CD4-positive, alpha-beta T cell treated with Interferon gamma for 1 hour (primary cell): ENCODE results near the gene SMIM45.
A peak's percentile ranks its signal among the peaks of the same experiment; 100 is the strongest.
"Not testable (repeated sequence)": the region's sequence is repeated elsewhere in the genome, so short reads cannot be mapped to it uniquely, and the experiment has no call there.

Experiments
- DNase-seq: peaks from one replicate; pipeline ENCODE4 v3.0.0-alpha.2; 2020

Gene SMIM45

DNA sequence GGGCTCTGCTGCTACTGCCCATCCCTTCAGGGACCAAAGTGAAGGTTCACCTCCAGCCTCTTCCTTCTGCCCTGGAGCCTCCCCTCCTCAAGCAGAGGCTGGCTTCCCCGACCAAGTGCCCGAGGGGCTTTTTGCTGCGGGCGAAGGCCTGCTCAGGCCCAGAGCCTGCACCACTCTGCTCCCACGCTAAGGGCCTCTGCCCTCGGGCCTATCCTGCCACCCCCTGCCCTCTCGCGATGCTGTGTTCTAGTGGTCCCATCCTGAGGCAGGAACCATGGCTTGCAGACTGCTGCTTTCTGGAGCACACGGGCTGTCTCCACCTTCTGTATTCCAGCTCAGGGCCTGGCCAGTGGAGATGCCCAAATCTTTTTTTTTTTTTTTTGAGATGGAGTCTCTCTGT is 16.4 kb upstream of the SMIM45 start:
- no peak for DNase-seq

GRCh38 chr22:41936894-41937169 is 15.1 kb upstream of the SMIM45 start:
- no peak for DNase-seq

DNA sequence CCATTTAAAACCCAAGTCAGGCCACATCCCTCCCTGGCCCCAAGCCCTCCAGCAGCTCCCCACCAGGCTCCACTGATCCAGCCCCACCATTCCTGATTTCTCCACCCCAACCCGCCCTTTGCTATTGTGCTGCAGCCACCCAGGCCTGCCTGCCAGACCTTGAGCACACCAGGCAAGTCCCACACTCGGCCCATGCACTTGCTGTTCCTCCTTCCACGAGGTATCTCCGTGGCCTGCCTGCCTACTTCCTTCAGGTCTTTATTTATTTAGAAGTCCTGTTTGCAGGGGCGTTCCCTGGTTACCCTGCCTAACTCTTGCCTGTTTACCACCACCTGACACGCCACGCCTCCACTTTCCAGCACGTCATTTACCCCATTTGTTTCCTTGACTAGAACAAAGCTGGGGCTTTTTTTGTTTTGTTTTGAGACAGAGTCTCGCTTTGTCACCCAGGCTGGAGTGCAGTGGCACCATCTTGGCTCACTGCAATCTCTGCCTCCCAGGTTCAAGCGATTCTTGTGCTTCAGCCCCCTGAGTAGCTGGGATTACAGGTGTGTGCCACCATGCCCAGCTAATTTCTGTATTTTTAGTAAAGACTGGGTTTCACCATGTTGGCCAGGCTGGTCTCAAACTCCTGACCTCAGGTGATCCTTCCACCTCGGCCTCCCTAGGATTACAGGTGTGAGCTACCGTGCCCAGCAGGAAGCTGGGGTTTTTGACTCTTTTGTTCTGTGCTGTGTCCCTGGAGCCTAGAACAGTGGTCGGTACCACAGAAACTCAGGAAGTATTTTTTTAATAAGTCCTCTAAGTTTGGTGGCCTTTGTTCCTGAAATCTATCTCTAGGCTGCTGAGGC is 11.7 kb upstream of the SMIM45 start:
- DNase-seq, result peak; percentile 98

GRCh38 chr22:41940832-41941765 is 10.9 kb upstream of the SMIM45 start:
- peak; percentile 88 for DNase-seq

DNA sequence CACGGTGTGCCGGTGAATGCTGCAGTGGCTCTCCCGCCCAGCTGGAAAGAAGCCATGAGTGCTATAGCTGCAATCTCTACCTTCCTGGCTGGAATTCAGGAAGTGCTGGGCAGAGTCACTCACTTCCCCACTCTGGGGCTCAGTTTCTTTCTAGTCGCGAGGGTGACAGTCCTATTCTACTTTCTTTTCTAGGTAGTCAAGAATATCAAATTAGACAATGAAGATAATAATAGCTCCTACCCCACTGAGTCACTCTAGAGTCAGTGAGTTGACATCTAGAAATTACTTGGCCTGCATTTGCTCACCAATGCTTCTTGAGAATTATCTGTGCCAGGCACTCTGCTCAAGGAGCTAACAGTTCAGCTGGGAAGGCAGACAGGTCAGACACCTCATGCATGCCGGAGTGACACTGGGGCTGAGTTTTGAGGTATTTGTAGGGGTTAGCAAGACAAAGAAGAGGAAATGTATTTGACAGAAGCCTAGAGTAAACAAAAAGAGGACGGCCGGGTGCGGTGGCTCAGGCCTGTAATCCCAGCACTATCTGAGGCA is 8.2 kb upstream of the SMIM45 start:
- DNase-seq, result no peak

DNA sequence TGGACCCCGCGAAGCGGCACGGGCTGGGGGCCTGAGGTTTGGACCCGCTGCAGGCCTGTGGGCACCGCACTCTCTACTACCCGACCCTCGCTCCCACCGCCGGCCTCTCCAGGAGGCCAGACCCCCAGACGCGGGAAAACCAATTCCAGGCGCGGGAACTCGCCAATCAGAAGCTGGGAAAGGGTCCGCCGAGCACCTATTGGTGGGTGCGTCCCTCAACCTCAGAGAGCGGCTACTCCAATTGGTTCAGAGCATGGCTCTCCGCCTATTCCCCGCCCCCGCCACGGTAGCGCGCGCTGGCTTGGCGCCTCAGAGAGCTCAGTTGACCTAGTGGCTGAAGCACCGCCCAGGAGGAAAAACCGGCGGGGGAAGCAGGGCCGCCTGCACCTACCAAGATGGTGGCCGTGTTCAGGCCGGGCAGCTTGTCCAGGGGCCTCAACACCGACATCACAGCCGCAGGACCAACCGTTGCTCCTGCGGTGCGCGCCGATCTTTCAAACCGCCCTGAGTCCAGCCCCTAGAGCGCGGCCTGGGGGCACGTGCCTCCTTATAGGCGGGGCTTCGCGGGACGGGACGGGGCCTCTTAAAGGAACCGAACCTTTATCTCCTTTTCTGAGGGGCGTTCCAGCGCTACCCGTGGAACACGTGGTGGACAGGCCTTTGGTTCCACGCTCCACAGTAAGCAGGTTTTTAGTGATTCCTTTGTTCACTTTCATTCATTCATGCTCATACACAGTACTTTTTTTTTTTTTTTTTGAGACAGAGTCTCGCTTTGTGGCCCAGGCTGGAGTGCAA is 5.1 kb upstream of the SMIM45 start, which contains the start of gene CENPM:
Gene CENPM, minus strand, starts transcription at position 524 of the 795 bp plus-strand sequence. Its CDS starts 76 bp downstream, at position 448.
- DNase-seq, result peak; percentile 82

DNA sequence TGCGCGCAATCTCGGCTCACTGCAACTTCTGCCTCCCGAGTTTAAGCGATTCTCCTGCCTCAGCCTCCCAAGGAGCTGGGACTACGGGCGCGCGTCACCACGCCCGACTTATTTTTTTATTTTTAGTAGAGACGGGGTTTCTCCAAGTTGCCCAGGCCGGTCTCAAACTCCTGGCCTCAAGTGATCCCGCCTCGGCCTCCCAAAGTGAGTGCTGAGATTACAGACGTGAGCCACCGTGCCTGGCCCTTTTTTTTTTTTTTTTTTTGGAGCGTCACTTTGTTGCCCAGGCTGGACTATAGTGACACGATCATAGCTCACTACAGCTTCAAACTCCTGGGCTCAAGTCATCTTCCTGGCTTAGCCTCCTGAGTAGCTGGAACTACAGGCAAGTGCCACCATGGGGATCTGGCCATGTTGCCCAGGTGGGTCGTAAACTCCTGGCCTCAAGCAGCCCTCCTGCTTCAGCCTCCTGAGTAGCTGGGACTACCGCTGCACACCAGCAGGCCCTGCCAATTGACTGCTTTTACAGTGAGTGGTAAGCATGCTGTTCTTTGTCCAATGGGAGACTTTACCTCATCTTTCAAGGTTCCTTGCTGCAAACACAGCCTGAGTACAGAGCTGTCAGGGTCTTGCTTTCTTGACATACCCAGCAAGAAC is 4.4 kb upstream of the SMIM45 start:
- no peak for DNase-seq

DNA sequence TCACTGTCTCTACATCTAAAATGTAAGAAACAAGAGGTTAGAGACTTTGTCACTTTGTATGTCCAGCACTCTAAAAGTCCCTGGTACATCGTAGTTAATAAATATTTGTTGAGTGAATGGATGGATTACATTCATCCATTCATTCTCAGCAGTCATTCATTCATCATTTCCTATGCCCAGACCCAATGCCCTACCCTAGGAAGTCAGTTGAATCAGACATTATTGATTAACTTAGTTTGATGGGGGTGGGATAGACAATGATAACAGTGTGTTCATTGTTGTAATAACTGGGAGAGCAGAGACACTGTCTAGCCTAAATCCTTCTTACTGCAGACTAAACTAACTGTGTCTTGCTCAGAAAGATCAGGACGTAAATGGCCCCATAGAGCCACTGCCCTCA is 3.8 kb upstream of the SMIM45 start:
- DNase-seq, result no peak

DNA sequence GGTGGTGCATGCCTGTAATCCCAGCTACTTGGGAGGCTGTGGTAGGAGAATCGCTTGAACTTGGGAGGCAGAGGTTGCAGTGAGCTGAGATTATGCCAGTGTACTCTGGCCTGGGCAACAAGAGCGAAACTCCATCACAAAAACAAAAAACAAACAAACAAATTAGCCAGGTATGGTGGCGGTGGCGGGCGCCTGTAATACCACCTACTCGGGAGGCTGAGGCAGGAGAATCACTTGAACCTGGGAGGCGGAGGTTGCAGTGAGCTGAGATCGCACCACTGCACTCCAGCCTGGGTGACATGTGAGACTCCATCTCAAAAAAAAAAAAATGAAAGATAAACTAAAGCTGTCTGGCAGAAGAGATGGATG is 3.0 kb upstream of the SMIM45 start:
- DNase-seq, result not testable (repeated sequence)

GRCh38 chr22:41949297-41949965 is 2.5 kb upstream of the SMIM45 start:
- DNase-seq, result no peak

DNA sequence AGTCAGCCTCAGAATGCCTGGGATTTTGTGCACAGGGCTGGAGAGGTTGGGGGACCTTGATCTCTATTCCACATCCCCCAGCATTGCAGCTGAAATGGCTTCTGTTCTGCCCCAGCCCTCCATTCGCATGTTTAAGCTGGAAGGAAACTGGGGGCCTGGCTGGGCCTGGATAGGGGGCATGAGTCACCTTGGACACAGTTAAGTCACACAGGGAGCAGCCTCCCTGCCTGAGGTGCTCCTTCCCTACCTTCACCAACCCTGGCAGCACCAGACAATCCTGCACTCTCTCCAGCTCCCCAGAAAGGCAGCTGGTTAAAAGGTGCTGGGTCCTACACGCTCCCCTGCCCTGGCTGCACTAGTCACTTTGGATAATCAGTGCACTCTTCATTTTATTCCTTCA is 763 bp downstream of the SMIM45 start:
- no peak for DNase-seq

- DNase-seq, result no peak
Observed at GRCh38 chr22:41957941-41958556, 6.1 kb downstream of the SMIM45 start.

DNA sequence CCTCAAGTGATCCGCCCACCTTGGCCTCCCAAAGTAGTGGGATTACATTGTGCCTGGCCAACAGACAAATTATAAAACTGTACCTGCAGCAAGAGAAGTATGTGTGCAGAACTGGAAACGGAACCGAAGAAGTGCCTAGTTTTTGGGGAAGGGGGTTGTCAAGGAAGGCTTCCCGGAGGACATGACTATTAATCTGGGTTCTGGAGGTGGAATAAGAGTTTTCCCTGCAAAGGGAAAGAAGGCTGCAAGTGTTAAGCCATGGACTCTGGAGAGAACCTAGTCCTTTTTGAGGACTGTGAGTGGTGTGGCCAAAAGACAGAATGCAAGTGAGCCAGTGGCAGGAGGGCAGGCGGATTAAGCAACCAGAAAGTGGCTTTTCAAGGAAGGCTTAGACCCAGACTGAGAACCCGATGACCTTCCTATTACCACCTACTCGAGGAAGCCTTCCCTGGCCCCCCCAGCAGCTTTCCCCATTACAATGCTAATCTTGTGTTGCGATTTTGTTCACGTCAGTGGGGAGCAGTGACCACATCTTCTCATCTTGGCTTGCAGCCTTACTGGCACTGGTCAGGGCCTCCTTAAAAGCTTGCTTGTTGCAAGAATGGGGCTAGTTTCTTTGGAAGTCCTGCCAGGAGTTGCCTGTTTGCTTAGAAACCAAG is 11.6 kb downstream of the SMIM45 start:
- DNase-seq, result no peak

- no peak for DNase-seq
Observed at GRCh38 chr22:41964112-41964491, 12.2 kb downstream of the SMIM45 start.

GRCh38 chr22:41966225-41966606 is 14.3 kb downstream of the SMIM45 start:
- DNase-seq, result no peak

DNA sequence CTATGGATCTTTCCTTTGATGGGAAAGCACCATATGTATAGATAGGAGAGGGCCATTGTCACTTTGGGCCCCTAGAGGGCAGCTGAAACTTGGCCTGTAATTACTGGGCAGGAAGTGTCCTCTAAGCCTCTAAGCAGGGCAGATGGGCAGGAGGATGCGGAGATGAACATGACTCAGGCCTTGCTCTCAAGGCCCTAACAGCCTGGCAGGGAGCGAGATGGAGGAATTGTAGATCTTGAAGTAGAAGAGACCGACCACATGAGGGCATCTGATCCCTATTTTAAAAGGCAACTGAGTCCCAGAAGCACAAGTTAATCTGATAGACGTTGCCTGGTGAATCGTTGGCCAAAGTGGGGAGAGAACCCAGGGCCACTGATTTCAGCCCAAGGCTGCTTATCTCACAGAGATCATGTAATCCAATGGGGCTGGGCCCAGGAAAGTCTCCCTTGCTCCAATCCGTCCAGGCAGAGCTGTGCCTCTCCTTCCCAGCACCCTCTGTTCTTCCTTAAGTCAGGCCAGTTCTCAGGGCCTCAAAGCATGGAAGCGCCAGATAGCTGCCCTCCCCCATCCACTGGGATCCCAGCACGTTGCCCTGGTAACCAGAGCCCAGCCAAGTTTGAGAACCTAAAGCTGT is 14.8 kb downstream of the SMIM45 start:
- DNase-seq, result peak; percentile 53

GRCh38 chr22:41968601-41969000 is 16.7 kb downstream of the SMIM45 start:
- no peak for DNase-seq

- DNase-seq, result no peak
Observed at GRCh38 chr22:41969110-41969646, 17.2 kb downstream of the SMIM45 start, which contains the start of gene SEPTIN3. Gene SEPTIN3, plus strand, starts transcription at chr22:41969443. Its CDS starts 2,050 bp downstream, at chr22:41971493.

- no peak for DNase-seq
Observed at GRCh38 chr22:41970601-41971000, 18.7 kb downstream of the SMIM45 start.

DNA sequence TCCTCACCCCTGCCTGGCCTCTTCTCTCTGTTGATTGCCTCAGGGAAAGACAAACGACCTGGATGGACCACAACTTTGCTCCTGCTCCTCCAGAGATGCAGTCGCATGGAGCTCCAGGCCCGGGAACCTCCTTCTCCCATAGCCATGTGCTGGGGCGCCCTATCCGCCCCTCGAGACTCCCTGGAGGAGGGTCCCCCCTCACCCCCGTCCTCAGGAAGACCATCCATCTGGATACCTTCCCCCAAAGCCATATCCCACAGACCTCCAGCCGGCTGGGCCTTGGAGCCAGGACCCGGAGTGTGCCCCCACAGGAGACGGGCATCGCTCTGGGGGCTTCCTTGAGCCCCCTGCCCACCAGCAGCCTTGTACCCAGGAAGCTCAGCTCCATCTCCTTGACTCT is 19.5 kb downstream of the SMIM45 start:
- DNase-seq, result no peak
